NAMALWA (cell line): Measurements from ENCODE around the gene MISP.
A peak's percentile ranks its signal among the peaks of the same experiment; 100 is the strongest.
"Not testable (repeated sequence)": the region's sequence is repeated elsewhere in the genome, so short reads cannot be mapped to it uniquely, and the experiment has no call there.

Experiments used
- DNase-seq: peaks from one replicate; pipeline ENCODE4 v3.0.0-alpha.2; 2015; ENCODE audit warnings: low spot score

The MISP gene, protein sequence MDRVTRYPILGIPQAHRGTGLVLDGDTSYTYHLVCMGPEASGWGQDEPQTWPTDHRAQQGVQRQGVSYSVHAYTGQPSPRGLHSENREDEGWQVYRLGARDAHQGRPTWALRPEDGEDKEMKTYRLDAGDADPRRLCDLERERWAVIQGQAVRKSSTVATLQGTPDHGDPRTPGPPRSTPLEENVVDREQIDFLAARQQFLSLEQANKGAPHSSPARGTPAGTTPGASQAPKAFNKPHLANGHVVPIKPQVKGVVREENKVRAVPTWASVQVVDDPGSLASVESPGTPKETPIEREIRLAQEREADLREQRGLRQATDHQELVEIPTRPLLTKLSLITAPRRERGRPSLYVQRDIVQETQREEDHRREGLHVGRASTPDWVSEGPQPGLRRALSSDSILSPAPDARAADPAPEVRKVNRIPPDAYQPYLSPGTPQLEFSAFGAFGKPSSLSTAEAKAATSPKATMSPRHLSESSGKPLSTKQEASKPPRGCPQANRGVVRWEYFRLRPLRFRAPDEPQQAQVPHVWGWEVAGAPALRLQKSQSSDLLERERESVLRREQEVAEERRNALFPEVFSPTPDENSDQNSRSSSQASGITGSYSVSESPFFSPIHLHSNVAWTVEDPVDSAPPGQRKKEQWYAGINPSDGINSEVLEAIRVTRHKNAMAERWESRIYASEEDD

DNA sequence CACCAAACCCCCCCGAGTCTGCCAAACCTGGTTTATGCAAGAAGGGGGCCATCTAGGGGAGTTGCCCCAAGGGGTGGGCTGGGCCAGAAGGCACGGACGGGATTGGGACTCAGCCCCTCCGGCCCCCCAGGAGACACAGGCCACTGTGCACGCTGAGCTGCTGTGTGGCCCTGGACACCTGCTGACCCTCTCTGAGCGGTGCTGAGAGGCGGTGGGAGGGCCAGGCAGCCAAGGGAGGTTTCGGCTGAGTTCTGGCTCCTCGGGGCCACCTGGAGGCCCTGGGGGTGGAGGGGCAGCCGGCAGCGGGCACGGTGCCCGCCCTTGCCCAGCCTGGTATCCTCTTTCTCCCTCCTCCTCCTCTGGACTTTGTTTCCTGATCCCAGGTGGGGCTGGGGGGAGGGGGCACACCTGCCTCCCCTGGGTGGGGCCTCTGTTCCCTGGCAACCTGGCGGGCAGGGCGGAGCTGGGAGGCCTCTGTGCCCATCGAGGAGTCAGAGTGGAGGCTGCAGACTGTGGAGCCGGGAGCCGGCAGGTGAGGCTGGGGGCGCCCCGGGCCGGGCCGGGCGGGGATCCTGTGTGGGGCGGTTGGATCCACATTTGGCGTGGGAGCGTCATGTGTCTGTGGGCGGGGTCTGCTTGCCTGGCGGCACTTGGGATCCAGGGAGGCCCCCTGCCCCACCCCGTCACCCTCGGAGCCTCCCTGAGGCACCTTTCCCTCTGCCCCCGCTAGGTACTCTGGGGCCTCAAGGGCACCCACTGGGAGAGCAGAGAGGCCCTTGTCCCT, at the start of gene MISP:
Gene MISP (plus strand): TSS at position 473 of the 784 bp plus-strand sequence. CDS start 5,835 bp downstream, outside the sequence.
- no peak for DNase-seq

DNA sequence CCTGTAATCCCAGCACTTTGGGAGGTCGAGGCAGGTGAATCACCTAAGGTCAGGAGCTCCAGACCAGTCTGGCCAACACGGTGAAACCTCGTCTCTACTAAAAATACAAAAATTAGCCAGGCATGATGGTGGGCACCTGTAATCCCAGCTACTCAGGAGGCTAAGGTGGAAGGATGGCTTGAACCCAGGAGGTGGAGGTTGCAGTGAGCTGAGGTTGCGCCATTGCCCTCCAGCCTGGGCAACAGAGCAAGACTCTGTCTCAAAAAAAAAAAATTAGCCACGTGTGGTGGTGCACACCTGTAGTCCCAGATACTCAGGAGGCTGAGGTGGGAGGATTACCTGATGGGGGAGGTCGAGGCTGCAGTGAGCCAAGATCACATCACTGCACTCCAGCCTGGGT, 48.1 kb upstream of the MISP start:
- DNase-seq: not testable (repeated sequence)

DNA sequence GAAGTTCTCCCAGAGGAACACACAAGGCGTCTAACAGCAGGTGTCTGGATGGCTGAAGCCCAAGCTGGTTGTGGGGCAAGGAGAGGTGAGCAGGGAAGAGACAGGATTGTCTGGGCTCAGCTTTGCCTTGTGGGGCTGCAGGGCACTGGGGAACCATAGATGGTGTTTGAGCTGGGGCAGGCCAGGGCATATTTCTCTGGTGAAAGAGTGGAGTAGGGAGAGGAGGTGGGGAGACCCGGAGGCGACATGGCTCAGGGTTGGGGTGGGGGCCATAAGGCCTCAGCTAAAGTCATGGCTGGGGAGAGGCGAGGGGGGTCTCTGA, 47.6 kb upstream of the MISP start:
- no peak for DNase-seq

DNA sequence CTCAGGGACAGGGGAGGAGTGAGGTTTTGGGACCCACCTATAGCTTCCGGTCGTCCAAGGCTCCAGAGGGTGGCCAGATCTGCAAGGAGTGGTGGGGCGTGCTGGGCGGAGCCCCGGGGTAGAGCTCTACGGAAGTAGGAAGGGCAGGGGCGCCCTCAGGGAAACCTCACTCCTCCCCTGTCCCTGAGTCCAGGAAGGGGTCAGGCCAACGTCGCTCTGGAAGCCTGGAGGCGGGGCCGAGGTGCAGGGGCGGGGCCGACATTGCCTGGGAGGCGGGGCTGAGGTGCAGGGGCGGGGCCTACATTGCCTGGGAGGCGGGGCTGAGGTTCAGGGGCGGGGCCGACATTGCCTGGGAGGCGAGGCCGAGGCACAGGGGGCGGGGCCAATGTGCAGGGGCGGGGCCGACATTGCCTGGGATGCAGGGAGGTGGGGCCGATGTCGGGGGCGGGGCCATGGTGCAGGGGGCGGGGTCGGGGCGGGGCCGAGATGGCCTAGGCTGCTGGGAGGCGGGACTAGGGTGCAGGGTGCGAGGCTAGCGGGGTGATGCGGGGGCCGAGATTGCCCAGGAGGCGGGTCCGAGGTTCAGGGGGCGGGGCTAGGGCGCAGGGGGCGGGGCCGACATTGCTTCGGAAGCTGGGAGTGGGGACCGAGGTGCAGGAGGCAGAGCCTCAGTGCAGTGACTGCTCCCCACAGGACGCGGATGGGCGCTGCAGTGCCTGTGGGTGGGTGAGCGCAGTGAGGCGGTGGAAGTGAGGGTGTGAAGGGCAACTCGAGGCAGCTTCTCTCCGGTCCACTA, 47.1 kb upstream of the MISP start:
- DNase-seq: peak; percentile 81

DNA sequence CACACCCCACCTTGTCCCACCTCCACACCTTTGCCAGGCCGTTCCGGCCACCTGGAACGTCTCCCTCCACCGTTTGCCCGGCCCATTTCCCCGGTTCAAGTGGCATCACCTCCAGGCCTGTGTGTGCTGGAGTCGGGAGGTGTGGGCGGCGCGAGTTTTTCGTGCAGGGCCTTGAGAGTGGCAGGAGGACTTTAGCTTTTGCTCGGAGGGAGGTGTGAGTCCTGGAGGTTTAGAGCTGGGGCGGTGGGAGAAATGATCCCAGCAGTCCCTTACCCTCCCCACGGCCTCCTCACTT, 46.5 kb upstream of the MISP start:
- no peak for DNase-seq

DNA sequence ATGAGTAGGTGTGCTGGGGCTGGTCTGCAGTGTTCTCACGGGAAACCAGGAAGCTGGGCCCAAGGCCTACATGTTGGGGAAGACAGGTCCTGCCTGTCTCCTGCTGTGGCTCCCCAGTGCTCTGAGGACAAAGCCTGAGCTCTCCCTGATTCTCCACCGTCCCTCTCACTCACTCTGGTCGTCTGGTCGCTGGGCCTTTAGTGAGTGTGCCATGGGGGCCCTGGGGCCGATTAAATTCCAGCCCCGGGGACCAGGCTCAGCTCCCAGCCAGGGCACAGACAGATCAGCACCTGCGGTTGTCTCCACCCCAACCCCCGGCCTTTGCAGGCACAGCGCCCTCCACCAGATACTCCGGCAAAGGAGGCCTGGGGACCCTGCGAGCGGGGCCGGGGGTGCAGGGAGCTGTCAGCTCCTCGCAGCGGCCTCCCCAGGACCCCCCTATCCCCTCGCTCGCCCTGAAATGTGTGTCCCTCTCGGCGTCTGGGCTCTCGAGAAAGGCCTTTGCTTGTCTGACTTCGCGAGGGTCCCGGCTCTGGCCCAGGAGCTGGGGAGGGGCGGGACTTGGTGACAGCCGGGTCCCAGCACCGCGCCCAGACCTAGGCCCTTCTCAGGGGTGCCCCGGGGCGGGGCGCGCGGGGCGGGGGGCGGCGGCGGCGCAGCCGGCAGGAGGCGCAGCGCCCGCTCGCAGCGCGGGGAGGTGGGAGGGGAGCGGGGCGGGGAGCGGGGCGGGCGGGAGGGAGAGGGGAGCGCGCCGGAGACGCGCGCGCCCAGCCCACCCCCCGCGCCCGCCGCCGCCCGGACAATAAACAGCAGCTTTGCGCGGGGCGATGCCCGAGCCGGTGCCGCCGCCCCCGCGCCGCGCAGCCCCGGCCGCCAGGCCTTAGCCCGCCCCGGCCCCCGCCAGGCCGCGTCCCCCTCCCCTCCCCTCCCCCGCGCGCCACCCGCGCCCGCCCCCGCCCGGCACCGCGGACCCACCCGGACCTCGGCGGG, 42.5 kb upstream of the MISP start, which contains the start of gene PALM:
Gene PALM (plus strand): TSS at position 782 of the 990 bp plus-strand sequence. CDS start 212 bp downstream, outside the sequence.
- no peak for DNase-seq

DNA sequence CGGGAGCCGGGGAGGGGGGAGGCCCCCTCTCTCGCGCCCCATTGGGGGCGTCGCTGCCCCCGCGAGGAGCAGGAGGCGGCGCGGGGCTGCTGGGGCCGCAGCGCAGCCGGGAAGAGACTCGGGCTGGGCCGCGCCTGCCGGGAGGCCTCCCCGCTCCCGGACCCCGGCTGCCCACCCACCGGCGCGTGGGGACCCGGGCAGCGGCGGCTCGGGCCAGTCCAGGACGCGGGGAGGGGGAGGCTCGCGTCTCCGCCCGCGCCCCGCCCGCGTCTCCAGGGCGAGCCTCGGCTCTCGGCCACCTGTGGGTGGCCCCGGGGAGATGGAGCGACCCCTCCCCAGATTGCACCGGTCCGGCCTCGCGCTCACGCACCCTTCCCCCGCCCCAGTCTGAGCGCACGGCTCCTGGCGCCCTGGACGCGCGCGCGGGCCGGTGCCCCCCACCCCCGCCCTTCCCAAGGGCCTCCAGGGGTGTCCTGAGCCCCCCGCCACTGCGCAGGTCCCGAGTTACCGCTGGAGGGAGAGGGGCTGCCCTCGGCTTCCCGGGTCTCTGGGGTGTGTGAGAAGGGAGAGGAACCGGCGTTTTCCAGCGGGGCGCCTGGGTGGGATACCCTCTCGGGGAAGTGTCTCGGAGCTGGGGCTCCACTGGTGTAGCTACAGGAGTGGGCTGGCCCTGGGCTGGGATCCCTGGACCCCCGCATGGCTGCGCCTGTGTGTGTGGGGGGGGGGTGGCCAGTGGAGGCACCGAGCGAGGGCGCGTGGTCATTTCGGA, 41.5 kb upstream of the MISP start:
- no peak for DNase-seq

DNA sequence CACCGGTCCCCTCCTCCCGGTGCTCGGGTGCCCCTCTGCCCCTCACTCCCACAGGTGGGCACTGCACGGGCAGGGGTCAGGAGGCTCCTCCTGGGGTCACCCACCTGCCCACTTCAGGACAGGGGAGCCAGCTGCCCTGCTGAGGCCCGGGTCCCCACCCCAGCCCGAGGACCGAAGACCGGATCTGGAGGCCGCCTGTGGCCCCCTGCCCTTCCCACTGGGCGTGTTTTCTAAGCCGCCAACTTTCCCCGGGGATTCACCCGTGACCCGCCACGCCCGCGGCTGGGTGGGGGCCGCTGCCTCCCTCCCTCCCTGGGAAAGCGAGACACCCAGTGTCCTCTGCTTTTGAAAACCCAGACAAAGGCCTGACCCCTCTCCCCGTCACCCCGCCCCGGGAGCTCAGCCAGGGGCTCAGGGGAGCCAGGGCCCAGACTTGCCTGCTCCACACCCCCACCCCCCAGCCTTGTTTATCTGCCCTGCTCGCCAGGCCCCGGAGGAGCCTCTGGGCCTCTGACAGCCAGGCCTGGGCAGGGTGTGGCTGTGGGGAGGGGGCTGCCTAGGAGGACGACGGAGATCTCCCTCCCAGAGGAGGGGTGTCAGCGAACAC, 40.8 kb upstream of the MISP start:
- DNase-seq: no peak

DNA sequence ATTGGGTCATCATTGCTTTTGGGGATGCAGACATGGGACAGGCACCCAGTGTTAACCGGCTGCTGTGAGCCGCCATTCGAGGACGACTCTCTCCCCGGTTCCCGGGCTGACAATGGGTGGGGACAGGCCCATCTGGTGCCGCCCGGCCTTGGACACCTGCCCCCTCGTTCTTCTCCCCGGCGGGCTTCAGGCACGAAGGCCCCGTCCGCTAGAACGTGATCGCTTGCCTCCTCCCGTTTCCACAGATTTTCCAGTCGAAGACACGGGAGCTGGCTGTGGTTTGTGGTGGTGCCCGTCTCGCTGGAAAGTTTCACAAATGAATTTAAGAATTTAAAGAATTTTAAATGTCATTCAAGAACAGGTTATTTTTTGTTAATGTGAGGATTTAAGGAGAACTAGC, 40.1 kb upstream of the MISP start:
- no peak for DNase-seq

DNA sequence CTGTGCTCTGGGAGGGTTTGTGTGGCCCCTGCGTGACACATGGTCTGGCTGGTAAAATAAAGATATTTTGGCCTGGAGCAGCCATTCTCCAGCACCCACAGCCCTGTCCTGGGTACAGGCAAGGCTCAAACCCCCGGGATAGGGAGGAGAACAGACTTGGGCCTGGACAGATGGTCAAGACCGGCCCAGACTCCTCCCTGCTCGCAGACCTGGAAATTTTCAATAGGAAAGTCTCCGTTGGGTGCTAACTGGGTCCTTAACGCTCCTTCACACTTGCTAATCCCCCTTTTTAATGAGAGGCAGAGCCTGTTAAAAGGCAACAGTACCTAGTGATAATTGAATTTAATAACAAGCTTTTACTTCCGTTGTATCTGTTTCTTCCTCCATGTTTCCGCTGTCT, 39.7 kb upstream of the MISP start:
- DNase-seq: no peak

DNA sequence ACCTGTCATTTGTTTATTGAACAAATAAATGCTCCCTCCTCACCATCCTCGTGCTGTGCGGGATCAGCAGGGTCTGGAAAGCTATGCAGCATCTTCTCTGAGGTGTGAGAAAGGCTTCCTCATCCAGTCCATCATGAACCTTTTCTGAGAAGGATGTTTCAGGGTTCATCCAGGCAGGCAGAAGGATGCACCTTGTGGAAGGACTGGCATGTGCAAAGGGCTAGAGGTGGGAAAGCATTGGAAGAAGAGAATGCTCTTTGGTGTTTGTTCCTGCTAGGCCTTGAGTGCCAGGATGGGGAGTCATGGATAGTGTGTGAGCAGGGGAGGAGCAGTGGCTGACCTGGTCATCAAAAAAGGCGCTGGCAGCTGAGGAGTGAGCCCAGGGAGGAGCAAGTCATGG, 35.6 kb upstream of the MISP start:
- DNase-seq: no peak

DNA sequence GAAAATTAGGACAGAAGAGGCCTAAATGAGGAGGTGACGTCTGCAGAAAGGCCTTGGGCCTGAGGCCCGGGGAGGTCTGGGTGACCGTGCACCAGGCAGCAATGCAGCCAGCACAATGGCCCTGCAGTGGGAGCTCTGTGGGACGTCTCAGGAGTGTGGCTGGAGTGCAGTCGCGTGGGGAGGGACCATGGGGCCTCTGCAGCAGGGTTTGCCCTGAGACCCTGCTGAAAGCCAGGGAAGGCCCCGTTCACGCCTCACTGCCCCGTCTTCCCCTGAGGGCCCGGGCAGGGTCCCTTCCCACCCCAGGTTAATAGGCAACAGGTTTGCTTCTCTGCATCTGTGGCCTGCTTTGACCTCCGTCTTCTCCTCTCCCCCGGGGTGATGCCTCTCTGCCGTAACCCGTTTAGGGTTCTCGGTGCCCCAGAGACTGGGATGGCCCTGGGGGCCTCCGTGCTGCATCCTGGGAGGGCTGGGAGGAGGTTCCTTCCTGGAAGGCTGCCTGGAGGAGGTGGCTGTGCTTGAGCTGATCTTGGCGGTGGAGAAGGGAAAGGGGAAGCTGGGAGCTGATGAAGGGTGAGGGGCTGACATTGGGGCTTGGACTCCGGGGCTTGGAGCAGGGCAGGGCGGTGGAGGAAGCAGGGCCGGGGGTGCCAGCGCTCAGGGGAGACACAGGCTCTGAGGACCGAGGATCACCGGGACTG, 32.5 kb upstream of the MISP start:
- DNase-seq: no peak

DNA sequence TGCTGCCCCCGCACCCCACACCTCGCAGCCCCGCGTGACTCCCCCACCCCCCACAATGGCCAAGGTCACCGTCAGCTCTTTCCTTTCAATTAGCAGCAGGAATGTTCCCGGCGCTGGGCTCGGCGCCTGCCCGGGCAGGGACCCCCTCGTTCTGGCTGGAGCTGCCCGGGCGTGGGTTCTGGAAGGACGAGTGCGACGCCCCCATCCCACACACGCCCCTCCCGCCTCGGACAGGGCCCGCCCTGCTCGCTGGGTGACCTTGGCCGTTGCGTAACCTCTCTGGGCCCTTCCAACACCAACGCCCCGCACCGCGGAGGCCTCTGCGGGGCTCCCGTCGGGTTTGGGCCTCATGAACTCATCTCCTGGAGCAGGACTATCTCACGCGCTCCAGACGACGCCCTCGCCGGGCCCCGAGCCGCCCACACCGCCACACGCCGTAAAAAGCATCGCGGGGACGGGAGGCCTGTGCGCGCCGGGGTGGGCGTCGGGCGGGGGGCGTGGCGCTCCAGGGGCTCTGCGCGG, 31.9 kb upstream of the MISP start:
- no peak for DNase-seq

DNA sequence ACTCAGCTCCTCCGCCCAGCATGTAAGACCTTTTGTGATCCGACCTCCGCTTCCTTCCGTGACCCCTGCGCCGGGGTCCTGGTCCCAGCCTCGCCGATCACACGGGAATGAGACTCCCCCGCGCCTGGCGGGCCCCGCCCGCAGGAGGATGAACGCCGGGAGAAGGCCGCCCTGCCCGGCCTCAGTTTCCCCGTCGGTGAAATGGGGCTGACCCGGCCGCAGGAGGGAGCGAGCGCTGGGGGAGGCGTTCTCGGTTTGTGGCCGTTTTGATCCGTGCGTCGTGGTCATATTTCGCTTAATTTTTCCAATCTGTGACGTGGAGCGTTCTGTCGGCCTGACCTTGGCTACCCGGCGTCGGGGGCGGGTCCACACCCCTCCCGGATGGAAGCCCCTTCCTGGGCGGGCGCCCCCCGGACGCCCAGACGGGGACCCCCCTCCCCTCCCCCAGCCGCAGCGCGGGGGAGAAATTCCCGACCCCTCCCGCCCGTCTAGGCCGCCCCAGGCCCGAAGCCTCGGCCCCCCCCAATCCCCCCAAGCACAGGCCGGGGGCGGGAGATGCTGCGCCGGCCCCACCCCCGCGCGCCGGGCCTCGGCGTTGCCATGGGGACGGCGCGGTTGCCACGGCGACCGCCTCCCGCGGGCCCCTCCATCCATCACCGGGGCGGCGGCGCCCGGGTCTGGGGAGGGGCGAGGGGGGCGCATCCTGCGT, 31.1 kb upstream of the MISP start:
- no peak for DNase-seq

DNA sequence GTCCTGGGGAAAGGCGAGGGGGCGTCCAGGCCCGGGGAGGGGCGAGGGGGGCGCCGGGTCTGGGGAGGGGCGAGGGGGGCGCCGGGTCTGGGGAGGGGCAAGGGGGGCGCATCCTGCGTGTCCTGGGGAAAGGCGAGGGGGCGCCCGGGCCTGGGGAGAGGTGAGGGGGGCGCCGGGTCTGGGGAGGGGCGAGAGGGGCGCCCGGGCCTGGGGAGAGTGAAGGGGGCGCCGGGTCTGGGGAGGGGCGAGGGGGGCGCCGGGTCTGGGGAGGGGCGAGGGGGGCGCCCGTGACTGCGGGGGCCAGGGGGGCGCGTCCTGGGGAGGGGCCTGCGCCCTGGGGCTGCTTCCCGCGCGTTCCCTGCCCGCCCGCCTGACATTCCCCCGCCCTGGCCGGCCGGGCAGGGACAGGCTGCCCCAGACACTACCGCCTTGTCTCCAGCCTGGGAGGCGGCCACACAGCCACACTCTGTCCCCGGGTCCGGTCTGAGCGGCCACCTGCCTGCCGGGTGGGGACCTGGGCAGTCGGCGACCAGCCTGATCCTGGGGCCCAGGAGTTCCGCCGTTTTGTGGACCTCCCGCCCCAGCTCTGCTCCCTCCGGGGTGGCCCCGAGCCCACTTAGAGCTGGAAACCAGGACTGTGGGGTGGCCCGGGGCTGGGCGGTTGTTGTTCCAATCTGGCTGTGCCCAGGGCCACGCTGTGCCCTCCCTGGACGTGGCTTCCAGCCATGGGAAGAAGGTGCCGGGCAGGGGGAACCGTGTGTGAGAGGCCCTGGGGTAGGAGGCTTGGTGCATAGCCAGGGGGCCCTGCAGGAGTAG, 30.4 kb upstream of the MISP start:
- no peak for DNase-seq

DNA sequence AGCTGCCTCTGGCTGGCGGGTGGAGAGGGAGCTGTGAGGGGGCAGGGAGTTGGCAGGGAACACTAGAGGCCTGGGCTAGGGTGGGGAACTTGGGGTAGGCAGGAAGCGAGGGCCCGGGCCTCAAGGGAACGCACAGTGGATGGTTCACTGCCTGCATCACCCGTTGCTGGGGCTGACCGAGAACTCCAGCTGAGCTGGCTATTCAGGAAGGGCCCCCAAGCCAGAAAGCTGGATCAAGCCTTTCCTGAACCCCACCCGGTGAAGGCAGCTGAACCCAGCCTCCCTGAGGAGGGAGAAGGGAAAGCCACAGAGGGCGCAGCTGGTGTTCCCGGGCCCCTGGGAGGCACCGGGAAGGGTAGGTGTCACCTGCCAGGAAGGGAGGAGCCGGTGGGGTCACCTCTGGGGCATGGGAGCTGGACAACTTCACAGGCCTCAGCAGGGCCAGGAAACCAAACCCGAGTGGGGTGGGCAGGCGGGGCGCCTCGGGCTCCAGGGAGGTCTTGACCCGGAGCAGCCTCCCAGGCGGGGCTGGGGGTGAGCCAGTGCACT, 28.3 kb upstream of the MISP start:
- peak; percentile 53 for DNase-seq

DNA sequence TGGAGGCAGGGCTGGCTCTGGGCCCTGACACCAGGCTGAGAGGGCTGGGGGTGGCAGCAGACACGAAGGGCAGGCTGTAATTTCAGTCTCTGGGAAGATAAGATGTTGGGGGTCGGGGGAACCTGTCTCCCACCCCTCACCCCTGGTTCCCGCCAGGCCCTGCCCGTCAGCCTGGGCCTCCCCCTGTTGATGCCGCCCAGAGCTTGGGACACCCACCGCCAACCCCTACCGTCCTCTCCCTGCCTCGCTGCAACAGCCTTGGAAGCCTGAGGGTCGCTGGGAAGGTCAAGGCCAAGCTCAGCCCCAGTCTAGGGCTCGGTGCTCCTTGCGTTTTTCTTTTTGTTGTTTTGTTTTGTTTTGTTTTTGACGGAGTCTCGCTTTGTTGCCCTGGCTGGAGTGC, 27.7 kb upstream of the MISP start:
- no peak for DNase-seq
